CMK (cell line): Measurements from ENCODE around the gene LRP8.

Source experiments
- DNase-seq: peaks from one replicate; pipeline ENCODE4 v3.0.0-alpha.2; 2010; ENCODE audit warnings: low read depth

Gene LRP8

DNA sequence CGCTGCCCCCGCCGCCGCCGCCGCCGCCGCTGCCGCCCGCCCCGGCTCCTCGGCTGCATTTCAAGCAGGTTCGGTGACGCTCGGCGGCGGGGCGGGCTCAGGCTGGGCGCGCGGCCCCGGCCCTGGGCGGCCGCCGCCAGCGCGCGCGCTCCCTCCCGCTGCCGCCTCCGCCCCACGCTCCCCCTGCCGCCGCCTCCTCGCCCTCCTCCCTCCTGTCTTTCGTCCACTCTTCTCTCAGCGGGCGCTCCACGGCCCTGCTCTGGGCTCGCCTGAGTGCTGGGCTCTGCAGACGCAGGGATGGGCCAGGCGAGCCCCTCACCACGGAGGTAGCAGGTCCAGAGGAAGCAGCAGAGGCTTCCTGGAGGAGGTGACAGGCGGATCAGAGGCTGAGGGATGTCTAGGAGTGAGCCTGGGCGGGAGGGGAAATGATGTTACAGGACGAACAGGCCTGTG lies at the start of gene LRP8:
Gene LRP8 (minus strand): TSS at position 62 of the 453 bp plus-strand sequence. CDS start 158 bp downstream, outside the sequence.
- DNase-seq, result peak; percentile 51

DNA sequence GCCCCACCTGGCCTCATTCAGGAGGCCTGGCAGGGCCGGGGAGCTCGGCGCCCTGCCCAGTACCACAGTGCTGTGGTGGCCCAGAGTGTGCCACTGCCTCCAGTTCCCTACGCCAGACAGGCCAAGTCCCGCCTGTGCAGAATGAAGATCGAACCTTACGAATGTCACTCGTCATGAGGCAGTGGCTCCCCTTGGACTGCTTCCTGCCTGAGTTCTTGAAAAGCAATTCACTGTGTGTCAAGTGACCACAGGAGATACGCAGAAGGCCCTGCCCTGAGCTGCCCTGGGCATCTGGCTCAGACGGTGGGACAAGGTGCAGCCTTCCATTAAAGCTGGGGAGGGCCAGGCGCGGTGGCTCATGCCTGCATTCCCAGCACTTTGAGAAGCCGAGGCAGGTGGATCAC lies 49.6 kb upstream of the LRP8 start:
- no peak for DNase-seq

DNA sequence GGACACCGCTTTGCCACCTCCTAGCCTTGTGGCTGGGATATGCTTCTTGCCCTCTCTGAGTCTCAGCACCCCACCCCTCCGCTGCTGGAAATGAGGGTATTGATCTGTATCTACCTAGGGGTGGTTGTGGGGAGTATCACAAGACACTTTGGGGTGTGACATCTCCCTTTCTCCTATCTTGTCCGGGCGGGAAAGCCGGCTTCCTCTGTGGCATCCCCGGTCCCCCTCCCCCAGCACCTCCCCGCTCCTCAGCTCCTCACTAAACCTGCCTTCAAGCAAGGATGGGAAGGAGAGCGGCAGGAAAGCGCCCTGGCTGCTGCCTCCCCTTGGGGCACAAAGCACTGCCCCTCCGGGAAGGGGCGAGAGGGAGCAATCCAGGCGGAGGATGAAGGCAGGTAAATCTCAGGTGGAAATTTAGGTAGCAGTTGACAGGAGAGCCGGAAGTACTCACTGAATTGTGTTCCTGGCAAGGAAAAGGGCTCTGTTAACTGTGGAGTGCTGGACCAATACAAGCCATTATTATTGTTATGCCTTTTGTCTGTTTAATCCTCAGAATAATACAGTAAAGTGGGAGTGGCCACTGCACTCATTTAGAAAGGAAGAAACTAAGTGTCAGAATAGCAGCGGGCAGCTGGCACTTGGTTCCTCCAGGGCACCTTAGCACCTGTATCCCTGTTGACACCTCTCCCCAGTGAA lies 49.0 kb upstream of the LRP8 start:
- no peak for DNase-seq

DNA sequence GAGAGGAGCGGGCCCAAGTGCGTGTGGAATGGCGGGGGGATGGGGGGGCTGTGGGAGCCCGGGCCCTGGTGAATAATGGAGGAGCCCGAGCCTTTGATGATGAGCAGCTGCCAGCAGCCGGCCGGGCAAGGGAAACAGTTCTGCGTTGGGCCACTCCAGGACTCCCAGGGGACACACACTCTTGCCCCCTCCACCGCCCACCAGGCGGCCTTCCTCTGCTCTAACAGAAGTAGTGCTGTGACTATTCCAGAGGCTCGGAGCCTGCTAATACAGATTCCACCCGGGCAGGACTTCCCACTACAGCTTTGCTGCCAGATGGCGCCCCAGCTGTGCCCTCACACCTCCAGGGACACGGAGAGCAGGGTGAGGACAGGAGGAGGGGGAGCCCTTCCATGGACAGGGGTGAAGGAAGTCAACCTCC lies 48.2 kb upstream of the LRP8 start:
- DNase-seq, result no peak

DNA sequence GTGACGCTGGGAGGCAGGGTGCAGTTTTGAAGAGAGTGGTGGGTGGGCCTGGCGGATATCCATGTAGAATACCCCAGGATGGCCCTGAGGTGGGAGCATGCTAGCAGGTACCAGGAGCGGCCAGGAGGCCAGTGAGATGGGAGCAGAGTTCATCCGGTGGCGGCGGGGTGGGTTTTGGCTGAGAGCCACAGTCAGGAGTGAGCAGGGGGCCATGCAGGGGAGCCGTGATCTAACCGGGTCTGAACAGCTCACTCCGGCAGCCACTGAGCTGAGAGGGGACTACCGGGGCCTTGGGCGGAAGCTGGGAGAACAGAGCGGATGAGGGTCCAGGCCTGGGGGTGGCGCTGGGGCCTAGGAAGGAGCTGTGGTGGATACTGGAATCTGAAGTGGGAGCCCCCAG lies 47.6 kb upstream of the LRP8 start:
- no peak for DNase-seq

DNA sequence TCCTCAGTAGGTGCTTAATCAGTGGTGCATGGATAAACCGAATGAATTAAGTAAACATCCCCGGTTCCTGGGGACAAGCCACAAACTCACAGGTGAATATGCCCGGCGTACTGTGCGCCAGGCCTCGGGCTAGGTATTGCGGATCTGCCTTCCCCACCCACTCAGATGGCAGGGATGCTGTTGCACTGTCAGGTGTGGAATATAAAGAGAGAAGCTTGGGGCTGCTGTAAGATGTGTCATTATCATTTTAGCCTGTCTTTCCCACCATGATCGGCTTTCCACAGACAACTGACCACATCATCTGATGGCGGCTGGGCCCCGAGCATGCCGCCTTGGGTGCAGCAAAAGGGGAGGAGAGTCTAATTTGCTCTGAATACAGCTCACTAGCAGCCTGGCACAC lies 45.4 kb upstream of the LRP8 start:
- DNase-seq, result no peak

DNA sequence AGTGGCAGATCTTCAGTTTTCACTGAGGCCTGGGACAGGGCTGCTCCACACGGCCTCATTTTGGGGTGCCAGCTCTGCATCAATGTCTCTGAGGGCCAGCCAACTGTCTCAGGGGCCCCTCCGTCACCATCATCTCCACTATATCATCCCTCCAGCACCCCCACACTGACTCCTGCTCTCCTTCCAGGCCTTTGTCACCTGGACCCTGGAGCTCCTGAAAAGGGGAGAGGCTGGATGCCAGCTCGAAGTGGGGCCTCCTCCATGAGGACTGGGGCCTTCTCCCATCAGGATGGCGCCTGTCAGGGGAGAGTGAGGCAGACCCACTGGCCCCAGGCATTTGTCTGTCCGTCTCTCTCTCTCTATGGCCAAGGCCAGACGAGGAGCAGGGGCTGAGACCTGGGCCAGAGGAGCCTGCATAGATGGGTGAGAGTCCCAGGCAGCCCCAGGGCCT lies 44.7 kb upstream of the LRP8 start:
- no peak for DNase-seq

DNA sequence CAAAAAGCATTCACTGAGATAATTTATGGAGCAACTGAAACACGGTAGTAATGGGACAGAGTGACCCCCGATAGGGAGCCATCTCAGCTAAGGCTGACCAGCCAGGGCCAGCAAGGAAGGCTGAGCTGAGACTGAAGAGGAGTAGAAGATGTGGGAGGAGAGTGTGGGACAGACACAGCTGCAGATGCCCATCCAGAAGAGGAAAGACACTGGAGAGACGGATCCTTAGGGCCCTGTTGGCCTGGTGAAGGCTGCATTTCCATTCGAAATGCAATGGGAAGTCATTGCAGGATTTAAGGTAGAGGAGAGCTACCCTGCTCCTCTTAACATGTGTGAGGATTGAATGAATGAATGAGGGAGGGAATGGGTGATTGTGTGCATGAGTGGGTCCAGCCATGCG lies 44.0 kb upstream of the LRP8 start:
- DNase-seq, result no peak

DNA sequence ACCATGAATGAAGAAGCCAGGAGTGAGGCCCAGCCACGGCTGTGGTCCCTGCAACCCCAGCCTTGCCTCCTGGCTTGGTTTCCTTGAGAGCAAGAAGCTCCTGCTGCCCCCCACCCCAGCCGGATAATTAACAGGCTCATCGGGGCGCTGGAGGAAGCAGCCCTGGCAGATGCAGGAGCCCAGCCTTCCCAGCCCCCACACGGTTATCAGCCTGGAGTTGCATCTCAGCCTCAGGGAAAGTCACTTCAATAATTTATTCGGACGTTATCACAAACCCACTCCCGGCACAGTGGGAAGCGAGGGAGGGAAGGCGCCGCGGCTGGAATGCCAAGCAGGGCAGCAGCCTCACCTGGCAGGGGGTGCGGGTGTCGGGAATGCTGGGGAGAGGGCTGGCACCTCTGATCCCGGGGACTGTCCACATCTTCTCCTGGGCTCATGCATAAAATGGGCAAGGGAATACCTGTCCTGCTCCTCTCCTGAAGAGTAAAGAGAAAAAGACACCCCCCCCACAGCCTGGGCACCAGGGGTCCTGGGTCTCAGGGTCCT lies 43.3 kb upstream of the LRP8 start:
- DNase-seq, result no peak

DNA sequence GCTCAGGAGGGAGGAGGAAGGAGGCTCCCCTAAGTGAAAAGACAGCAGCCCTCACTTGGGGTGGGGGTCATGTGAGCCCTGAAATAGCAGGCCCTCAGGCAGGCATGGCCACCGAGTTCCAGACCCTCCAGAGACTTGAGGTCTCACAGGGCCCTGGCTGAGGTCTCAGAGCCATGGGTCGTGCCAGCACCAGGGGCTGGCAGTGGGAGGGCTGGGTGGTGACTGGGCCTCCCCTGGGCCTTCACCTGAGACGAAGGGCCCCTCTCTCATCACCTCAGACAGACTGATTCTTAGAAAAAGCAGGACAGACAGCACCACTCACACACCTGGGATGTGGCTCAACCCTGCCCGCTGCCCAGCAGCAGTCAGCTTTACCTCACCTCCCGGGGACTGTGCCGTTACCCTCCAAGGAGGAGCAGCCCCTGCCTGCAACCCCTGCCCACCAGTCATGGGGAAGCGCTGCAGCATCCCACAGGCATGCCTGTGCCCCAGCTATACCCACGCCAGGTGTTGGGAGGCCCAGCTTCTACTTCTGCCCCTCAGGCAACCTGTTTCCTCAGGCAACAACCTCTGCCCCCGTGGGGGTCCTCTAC lies 42.6 kb upstream of the LRP8 start:
- no peak for DNase-seq

DNA sequence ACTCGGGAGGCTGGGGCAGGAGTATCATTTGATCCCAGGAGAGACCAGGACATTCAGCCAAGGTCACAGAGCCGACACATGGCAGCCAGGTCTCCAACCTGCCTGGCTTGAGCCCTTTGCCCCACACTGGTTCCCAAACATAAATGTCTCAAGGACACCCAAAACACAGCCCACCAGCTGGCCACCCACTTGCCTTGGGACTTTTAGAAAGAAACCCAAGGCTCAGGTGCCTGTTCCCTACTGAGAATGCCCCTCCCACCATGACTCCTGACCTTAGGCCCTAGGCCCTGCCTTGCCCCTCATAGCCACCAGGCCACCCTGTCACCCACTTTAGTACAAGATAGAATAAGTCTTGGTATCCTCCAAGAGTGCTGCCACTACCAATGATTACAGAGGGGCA lies 41.9 kb upstream of the LRP8 start:
- no peak for DNase-seq

DNA sequence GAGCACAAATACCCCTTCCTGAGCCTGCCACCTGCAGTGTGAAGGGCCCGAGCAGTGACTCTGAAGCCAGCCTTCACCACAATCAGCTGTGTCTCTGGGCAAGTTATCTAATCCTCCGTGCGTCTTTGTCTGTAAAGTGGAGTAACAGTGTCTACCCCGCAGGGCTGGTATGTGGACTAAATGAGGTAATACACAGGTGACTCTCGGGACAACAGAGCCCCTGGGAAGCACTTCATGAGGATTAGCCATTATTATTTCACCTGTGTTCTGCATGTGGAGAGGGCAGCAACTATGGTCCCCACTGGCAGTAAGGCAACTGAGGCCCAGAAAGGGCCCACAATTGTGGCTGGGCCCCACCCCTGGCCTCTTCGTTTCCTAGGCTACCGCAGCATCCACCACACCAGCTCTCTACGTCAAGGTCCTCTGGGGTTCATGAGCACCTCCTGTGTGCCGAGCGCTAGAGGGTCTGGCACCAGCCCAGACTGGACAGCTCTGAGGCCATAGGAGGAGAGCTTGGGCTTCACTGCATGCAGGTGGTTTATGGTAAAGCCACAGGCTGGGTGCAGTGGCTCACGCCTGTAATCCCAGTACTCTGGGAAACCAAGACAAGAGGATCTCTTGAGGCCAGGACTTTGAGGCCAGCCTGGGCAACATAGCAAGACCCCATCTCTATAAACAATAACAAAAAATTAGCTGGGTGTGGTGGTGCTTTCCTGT lies 41.3 kb upstream of the LRP8 start:
- DNase-seq, result no peak

DNA sequence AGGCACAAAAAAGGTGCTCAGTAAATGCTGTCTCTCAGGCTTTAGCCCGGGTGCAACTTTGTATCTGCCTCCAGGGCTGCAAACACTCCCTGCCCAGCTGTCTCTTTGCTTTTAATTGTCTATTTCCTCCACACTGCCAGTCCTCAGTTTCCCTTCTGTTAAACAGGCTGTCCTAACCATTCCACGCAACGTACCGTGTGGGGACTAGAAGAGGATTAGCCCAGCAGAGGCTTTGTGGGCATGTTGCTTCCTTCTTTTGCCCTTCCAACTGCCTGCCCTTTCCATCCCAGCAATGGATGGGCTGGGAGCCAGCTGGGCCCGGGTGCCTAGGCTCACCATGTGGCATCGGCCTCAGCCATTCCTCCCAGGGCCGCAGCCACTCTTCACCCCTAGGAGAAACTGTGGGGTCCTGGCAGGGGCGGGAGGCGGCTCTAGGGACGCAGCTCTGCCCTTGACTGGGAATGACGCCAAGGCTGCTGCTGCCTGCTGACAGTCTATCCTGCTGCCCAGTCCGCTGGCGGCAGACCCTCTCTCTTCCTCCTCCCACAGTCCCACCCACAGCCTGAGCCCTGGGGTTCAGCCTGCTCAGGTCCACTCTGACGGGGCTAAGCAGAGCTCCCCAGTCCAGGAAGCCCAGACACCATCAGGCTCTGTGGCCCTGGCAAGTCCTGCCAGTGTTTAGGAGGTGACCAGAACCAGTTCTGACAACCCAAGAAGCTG lies 40.6 kb upstream of the LRP8 start:
- DNase-seq, result no peak

DNA sequence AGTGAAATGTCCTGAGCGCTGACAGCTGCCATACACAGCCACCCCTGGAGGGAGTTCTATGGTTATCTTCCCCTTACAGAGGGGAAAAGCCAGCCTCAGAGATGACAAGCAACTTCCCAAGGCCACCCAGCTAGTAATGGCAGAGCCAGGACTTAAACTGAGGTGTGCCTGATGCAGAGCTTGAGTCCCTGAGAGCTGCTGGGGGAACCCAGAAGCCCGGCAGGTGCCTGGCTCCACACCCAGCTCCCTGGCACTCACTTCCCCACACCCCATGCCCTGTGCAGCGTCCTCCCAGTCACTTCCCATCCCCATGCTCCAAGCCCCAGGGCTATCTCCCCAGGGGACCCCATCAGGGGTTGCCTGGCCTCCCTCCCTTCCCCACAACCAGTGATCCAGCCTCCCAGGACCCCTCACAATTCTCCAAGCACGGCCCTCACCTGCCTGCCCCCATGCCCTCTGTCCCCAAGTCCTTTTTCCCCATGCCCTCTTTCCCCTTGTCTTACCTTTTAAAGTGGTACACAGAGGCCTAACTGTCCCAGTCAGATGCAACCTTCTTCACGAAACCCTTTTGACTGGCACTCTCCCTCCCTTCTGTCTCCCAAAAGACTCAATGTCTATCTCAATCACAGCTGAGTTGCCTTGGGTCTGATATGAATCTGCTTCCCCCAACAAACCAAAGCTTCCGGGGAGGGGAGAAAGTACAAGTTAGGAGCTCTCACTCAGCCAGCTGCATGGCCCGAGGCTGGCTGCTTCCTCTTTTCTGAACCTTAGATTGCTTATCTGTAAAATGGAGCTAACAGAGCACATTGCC lies 39.8 kb upstream of the LRP8 start:
- DNase-seq, result no peak

DNA sequence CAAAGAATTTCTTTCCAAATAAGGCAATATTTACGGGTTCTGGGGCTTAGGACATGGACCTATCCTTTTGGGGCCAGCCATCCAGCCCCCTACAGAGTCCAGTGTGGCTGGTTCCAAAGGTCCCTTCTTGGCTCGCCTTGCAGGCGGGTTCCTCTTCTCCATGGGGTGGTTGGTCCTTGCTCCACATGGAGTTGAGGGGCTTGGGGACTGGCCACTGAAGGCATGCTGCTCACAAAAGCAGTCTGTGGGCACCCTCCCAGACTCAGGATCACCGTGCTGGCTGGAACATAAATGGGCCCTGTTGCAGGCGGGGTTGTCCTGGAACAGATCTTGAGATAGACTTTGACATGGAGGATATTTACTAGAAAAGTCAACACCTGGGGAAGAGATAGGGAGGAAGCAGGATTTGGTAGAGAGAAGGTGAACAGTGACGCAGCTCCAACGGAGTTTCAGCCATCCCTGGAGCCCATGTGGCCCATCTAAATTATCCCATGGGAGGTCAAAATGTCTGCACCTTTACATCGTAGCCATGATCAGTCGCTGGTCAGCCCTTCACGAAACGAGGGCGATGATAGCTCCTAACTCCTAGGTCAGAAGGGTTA lies 39.1 kb upstream of the LRP8 start:
- DNase-seq, result no peak

DNA sequence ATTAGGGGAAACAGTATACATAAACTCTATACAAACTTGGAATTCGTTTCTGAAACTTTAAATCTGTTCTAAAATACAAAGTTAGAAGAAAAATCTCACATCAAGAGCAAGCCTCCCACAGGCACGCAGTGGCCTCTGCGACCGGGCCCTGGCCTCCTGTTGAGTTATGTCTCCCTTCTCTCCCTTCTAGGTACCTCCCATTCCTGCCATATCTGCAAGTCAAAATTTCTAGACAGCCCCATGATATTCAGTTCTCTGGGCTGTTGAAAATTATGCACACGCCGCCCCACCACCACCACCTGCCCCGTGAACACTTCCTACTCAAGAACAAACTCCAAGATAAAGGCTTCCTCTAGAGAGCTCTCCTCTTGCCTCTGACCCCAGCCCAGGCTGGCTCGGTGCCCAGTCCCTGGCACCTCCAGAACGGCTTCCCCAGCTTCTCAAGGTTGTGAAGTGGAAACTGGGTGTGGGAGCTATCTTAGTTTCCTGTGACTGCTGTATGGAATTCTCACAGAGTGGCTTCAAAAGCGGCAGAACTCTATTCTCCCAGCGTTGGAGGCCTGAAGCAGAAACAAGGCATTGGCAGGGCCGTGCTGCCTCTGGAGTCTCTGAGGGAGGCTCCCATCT lies 37.7 kb upstream of the LRP8 start:
- no peak for DNase-seq

DNA sequence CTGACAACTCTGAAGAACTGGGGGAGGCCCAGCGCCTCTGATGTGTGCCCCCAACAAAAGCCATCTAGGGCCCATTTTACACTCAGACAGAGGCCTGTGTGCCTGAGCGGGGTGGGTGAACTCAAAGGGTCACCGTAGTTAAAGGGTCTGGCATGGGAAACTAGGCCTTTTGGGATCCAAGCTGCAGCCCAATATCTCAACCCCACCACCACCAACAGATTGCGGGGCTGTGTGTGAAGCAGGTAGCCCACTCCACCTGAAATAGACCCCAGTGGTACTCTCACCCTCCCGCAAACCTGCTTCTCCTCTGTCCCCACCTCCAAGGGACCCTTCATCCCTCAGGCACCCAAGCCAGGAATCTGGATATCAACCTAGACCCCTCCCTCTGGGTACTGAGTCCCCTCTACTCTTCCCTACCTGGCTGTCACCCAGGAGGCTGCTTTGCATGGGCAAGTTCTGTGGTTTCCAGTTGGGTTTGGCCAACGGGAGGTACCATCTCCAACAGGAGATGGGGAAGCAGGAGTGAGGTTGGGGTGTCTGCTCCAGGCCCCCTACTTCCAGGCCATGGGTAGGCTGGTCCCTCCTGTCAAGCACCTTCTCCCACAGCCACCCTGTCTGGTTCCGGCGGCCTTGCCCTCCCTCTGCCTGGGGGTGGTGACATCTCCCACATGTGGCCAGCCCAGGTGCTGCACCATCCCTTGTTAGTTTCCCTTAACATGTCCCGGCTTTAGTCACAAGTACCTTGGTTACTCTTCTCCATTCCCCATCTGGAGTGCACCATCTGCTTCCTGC lies 35.2 kb upstream of the LRP8 start:
- DNase-seq, result no peak

DNA sequence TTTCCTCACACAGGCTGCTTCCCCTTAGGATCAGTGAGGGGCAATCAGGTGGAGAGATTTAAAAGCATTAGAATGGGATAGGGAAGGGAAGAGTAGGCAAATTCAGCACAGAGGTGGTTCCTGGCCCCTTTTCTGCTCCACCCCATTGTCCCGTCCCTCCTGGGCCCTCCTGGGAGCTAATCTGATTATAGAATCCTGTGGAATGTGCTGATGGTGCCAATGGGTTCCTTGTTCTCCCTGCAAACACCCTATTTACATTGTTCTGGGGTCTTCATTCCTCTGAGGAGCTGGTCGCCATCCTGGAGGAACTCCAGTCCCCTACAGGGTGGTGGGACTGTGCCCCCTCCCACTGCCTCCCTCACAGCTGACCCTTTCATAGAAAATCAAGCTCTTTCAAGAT lies 34.4 kb upstream of the LRP8 start:
- DNase-seq, result no peak

DNA sequence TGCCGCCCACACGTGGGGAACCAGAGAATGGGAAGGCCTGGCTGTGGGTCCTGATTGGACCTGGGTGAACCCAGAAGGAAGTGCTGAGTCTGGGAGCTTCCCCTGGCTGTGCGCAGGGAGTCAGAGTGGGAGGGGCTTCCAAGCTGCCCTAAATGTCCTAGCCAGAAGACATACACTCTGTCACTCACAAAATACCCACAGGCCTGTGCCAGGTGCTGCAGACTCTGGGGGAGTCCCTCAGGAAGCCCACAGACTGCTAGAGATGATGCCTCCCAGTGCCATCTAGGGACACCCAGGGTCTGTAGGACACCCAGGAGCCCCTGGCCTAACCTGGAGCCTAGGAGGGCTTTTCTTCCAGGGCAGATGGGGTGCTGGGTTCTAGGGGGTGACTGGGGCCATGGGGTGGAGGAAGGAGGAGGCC lies 33.7 kb upstream of the LRP8 start:
- no peak for DNase-seq

DNA sequence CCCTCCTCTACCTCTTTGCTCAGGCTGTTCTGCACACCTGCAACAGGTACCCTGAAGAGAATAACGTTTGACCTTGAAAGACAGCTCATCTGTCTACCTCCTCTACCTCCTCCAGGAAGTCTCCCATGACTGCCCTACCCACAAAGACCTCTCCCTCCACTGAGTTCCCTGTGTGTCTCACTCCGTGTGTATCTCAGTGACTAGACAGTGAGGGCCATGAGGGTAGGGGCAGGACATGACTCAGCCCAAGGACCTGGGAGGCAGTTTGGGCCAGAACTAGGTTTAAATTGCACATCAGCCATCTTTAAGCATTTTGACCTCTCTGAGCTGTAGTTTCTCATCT lies 32.0 kb upstream of the LRP8 start:
- no peak for DNase-seq
